OCI-LY3 (cell line): ENCODE results near the gene HSBP1.

Experiments
- H2AFZ ChIP-seq: fragments of 200-600, 300-600 bp; shearing (Covaris generic); 2 replicates; pipeline ENCODE4 v1.6.0; 2014; ENCODE audit warnings: antibody characterized with exemption, low read depth, low read length
- H3K27ac ChIP-seq: fragments of 200-600, 300-600 bp; sonication (generic); 2 replicates; pipeline ENCODE4 v1.5.1; 2014; ENCODE audit warnings: mild to moderate bottlenecking, low read length, moderate library complexity, mixed read lengths
- H3K27me3 ChIP-seq: fragments of 200-600, 300-600 bp; sonication (generic); 2 replicates; pipeline ENCODE4 v1.6.1; 2014; ENCODE audit warnings: low read depth, low read length, mixed read lengths
- H3K36me3 ChIP-seq: fragments of 200-600, 300-600 bp; sonication (generic); replicated peaks from 2 replicates; pipeline ENCODE3; 2014; ENCODE audit warnings: low read depth, low read length, mixed read lengths
- H3K4me1 ChIP-seq: fragments of 300-600, 200-600 bp; sonication (generic); 2 replicates; pipeline ENCODE4 v1.6.1; 2014; ENCODE audit warnings: low read length, mixed read lengths
- H3K4me2 ChIP-seq: fragments of 200-600, 300-600 bp; sonication (generic); 2 replicates; pipeline ENCODE4 v1.6.1; 2014; ENCODE audit warnings: low read length, mixed read lengths
- H3K4me3 ChIP-seq: fragments of 300-600, 200-600 bp; sonication (generic); 2 replicates; pipeline ENCODE4 v1.5.1; 2014; ENCODE audit warnings: antibody characterized with exemption, mild to moderate bottlenecking, low read length, moderate library complexity
- H3K79me2 ChIP-seq: fragments of 300-600, 200-600 bp; shearing (Covaris generic); 2 replicates; pipeline ENCODE4 v1.6.1; 2014; ENCODE audit warnings: mild to moderate bottlenecking, low read length, mixed read lengths
- H3K9ac ChIP-seq: fragments of 300-600, 200-600 bp; shearing (Covaris generic); 2 replicates; pipeline ENCODE4 v1.6.0; 2014; ENCODE audit warnings: mild to moderate bottlenecking, low read length, moderate library complexity
- H3K9me3 ChIP-seq: fragments of 200-600, 300-600 bp; shearing (Covaris generic); 2 replicates; pipeline ENCODE4 v1.6.1; 2014; ENCODE audit warnings: low read length, mixed read lengths; ENCODE audit not compliant: insufficient read depth
- H4K20me1 ChIP-seq: fragments of 200-600, 300-600 bp; sonication (generic); 2 replicates; pipeline ENCODE4 v1.6.1; 2016; ENCODE audit warnings: low read length, mixed read lengths; ENCODE audit not compliant: insufficient read depth
- CTCF ChIP-seq: fragments of 200-600, 300-600 bp; sonication (generic); IDR thresholded peaks from 2 replicates; pipeline ENCODE4 v1.5.1; 2014; ENCODE audit warnings: antibody characterized with exemption, low read length, low read depth
- EZH2phosphoT487 ChIP-seq: fragments of 200-600 bp; shearing (Covaris generic); IDR thresholded peaks from 2 replicates; pipeline ENCODE4 v1.6.1; 2018; ENCODE audit warnings: antibody characterized with exemption, mixed run types, low read depth

The HSBP1 gene

GRCh38 chr16:83813823-83814658 is 6.3 kb downstream of the HSBP1 start:
- peaks cover 4% of the 10 kb centered on the region; the same call in 1 of the 2 replicates for H3K27me3 ChIP-seq
- TF ChIP-seq CTCF (no peak), EZH2phosphoT487 (no peak)
- H3K9ac ChIP-seq, result no peak overlapping the region
- peaks cover 29% of the 10 kb centered on the region for H3K36me3 ChIP-seq
- no peak overlapping the region for H3K27ac ChIP-seq
- peaks cover 4% of the 10 kb centered on the region; the same call in 1 of the 2 replicates for H4K20me1 ChIP-seq
- H3K79me2 ChIP-seq, result peaks cover 10% of the 10 kb centered on the region
- no peak overlapping the region for H3K4me2 ChIP-seq
- no peak overlapping the region for H2AFZ ChIP-seq
- H3K9me3 ChIP-seq, result no peaks in the 10 kb centered on the region
- H3K4me1 ChIP-seq, result peaks cover 1% of the 10 kb centered on the region
- no peak overlapping the region for H3K4me3 ChIP-seq

GRCh38 chr16:83814659-83814985 is 6.8 kb downstream of the HSBP1 start:
- Histone ChIP-seq H3K4me2 (no peak overlapping the region), H3K9me3 (no peaks in the 10 kb centered on the region), H3K79me2 (peaks cover 6% of the 10 kb centered on the region), H3K4me3 (no peak overlapping the region), H4K20me1 (peaks cover 3% of the 10 kb centered on the region; the same call in 1 of the 2 replicates), H3K27me3 (peaks cover 4% of the 10 kb centered on the region; the same call in 1 of the 2 replicates), H3K36me3 (peaks cover 29% of the 10 kb centered on the region), H3K9ac (no peak overlapping the region), H2AFZ (no peak overlapping the region), H3K4me1 (no peaks in the 10 kb centered on the region), H3K27ac (no peak overlapping the region)
- no peak for TF ChIP-seq CTCF
- TF ChIP-seq EZH2phosphoT487, result no peak

- Histone ChIP-seq H3K4me2 (no peak overlapping the region), H3K27ac (no peak overlapping the region), H3K36me3 (peaks cover 12% of the 10 kb centered on the region), H2AFZ (no peak overlapping the region), H3K9me3 (no peaks in the 10 kb centered on the region), H3K4me1 (no peaks in the 10 kb centered on the region), H3K4me3 (no peak overlapping the region), H3K79me2 (no peaks in the 10 kb centered on the region), H3K9ac (no peak overlapping the region), H4K20me1 (peaks cover 3% of the 10 kb centered on the region; the same call in 1 of the 2 replicates), H3K27me3 (peaks cover 7% of the 10 kb centered on the region; the same call in 1 of the 2 replicates)
- no peak for TF ChIP-seq CTCF
- TF ChIP-seq EZH2phosphoT487, result no peak
Observed at GRCh38 chr16:83817022-83817421, 9.2 kb downstream of the HSBP1 start.

- no peaks in the 10 kb centered on the region for H3K9me3 ChIP-seq
Observed at GRCh38 chr16:83818276-83818675, 10.5 kb downstream of the HSBP1 start.

More at GRCh38 chr16:83818276-83818675, 10.5 kb downstream of the HSBP1 start:
- no peak overlapping the region for H3K4me3 ChIP-seq
- no peak overlapping the region for H3K4me2 ChIP-seq
- no peaks in the 10 kb centered on the region for H3K36me3 ChIP-seq
- no peaks in the 10 kb centered on the region for H3K79me2 ChIP-seq
- no peaks in the 10 kb centered on the region for H3K4me1 ChIP-seq
- H2AFZ ChIP-seq, result no peak overlapping the region
- no peak overlapping the region for H3K27ac ChIP-seq
- no peaks in the 10 kb centered on the region for H4K20me1 ChIP-seq
- no peak overlapping the region for H3K9ac ChIP-seq
- TF ChIP-seq EZH2phosphoT487 (no peak), CTCF (no peak)
- peaks cover 10% of the 10 kb centered on the region; the same call in 1 of the 2 replicates for H3K27me3 ChIP-seq
